NCI-H128 (cell line): Measurements from ENCODE around the gene KPTN.
"Not testable (repeated sequence)": the region's sequence is repeated elsewhere in the genome, so short reads cannot be mapped to it uniquely, and the experiment has no call there.

ENCODE experiments used
- DNase-seq: peaks from one replicate; lab custom pipeline; 2025; ENCODE audit not compliant: unreplicated experiment; lab: John Stamatoyannopoulos, UW

The KPTN gene

GRCh38 chr19:47492137-47492533 is 8.1 kb upstream of the KPTN start:
- no peak for DNase-seq

GRCh38 chr19:47491358-47492136 is 7.5 kb upstream of the KPTN start:
- DNase-seq = no peak

GRCh38 chr19:47490847-47491246 is 6.8 kb upstream of the KPTN start:
- no peak for DNase-seq

GRCh38 chr19:47490031-47490430 is 6.0 kb upstream of the KPTN start:
- no peak for DNase-seq

GRCh38 chr19:47489072-47489914 is 5.3 kb upstream of the KPTN start:
- no peak for DNase-seq

- no peak for DNase-seq
These were observed 3.8 kb upstream of the KPTN start for GRCh38 chr19:47487551-47488515.

GRCh38 chr19:47486900-47487299 is 2.9 kb upstream of the KPTN start:
- DNase-seq = no peak

- not testable (repeated sequence) for DNase-seq
These were observed 2.2 kb upstream of the KPTN start for GRCh38 chr19:47486220-47486619.

- DNase-seq = no peak
These were observed 1.2 kb upstream of the KPTN start for GRCh38 chr19:47485210-47485609.

GRCh38 chr19:47483200-47483599 is 819 bp downstream of the KPTN start:
- no peak for DNase-seq

GRCh38 chr19:47481460-47482052 is 2.5 kb downstream of the KPTN start:
- DNase-seq = no peak

GRCh38 chr19:47480658-47481057 is 3.4 kb downstream of the KPTN start:
- DNase-seq = no peak

- no peak for DNase-seq
These were observed 4.1 kb downstream of the KPTN start for GRCh38 chr19:47479701-47480503.

- no peak for DNase-seq
These were observed 7.5 kb downstream of the KPTN start for GRCh38 chr19:47476438-47476972.

- DNase-seq = no peak
These were observed 8.6 kb downstream of the KPTN start for GRCh38 chr19:47475465-47475864.

GRCh38 chr19:47473336-47473735 is 10.7 kb downstream of the KPTN start:
- no peak for DNase-seq

- no peak for DNase-seq
These were observed 12.1 kb downstream of the KPTN start, which contains the start of gene SLC8A2 for GRCh38 chr19:47471733-47472457. SLC8A2 (minus strand) TSS chr19:47471893; CDS start chr19:47466403, 5,490 bp downstream.

GRCh38 chr19:47471381-47471732 is 12.7 kb downstream of the KPTN start:
- DNase-seq = no peak
